T-helper 2 cell (primary cell): ENCODE data around the gene PSENEN.

Experiments used
- DNase-seq, 5 experiments: peaks; one replicate each; pipeline versions ENCODE4 v3.0.0 to v3.0.0-alpha.2; 2012 to 2022

PSENEN gene

GRCh38 chr19:35734273-35734672, 11.2 kb upstream of the PSENEN start:
- DNase-seq: no peak

GRCh38 chr19:35734889-35735288, 10.6 kb upstream of the PSENEN start:
- no peak for DNase-seq

GRCh38 chr19:35736913-35737886, 8.3 kb upstream of the PSENEN start:
- no peak for DNase-seq

DNA sequence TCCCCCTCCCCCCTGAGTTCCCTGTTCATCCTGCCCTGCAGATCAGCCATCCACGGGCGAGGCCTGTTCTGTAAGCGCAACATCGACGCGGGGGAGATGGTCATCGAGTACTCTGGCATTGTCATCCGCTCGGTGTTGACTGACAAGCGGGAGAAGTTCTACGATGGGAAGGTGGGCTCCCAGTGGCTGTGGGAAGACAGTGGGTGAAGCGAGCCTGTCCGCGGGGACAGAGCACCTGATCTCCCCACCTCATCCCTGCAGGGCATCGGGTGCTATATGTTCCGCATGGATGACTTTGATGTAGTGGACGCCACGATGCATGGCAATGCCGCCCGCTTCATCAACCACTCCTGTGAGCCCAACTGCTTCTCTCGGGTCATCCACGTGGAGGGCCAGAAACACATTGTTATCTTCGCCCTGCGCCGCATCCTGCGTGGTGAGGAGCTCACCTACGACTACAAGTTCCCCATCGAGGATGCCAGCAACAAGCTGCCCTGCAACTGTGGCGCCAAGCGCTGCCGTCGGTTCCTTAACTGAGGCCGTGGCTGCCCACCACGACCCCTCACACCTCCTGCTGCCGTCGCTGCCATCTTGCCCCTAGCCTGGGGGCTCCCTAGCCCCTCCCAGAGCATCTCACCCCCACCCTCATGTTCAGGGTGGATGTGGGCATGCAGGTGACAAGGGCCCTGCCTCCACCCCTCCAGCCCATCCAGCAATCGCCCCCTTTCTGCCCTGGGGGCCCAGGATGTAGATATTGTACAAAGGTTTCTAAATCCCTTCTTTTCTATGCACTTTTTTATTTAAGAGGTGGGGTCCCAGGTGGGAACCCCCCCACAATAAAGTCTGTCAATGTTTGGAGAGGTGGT, 7.2 kb upstream of the PSENEN start:
- DNase-seq: no peak

- no peak for DNase-seq
Measured at GRCh38 chr19:35738887-35739229, 6.6 kb upstream of the PSENEN start.

GRCh38 chr19:35739275-35740107, 6.0 kb upstream of the PSENEN start:
- no peak for DNase-seq

- no peak for DNase-seq
Measured at GRCh38 chr19:35740108-35740422, 5.4 kb upstream of the PSENEN start.

- DNase-seq: peak; percentile 88 to 97 (median 94)
Measured at GRCh38 chr19:35740423-35741202, 4.8 kb upstream of the PSENEN start.

DNA sequence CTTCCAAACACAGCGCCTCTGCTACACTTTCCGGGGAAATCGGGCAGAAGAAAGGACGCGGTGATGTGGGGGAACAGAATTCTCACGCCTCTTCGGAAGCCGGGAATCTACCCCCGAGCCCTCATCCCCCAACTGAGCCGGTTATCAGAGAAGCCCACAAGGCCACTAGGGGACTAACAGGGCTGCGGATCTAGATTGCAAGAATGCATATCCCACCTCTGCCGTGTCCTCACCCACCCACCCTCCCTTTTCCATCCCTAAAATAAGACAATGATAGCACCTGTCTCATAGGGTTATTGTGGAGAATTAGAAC, 4.3 kb upstream of the PSENEN start:
- DNase-seq: no peak

- peak in 4 of 5 experiments; percentile 49 to 88 (median 57) for DNase-seq
Measured at GRCh38 chr19:35742121-35742724, 3.2 kb upstream of the PSENEN start, which contains the start of gene IGFLR1. Gene IGFLR1, minus strand, starts transcription at chr19:35742452. Its CDS starts 1,272 bp downstream, at chr19:35741180.

DNA sequence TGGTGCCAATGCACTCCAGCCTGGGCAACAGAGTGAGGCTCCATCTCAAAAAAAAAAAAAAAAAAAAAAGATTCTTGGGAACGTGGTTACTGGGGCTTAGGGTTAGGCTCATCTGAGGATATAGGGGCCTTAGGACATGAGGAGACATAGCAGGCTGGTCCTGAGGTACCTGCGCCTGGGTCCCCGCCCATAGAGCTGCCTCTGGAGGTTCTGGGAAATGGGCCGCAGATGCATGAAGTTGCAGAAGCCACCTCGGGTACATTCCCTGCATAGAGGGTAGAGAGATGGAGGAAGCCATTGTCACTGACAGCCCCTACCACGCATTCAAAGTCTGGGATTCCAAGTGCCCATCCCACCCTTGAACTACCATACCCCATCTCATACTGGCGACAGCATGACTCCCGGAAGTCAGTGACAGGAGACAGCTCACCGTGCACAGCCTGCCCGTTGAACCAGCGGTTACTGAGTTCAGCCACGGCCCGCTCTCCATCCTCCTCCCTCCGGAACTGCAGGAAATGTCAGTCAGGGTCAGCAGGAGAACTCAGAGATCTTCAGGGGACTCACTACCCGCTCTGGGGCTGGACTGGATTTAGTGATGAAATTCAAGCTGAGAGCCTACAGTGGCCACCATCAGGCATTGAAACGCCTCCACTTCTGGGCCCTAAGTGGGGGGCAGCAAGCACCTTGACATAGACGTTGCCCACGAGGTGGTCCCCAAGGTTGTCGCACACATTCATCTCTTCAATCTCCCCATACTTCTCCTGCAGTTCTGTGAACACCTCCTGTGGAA, 1.6 kb upstream of the PSENEN start:
- DNase-seq: no peak

DNA sequence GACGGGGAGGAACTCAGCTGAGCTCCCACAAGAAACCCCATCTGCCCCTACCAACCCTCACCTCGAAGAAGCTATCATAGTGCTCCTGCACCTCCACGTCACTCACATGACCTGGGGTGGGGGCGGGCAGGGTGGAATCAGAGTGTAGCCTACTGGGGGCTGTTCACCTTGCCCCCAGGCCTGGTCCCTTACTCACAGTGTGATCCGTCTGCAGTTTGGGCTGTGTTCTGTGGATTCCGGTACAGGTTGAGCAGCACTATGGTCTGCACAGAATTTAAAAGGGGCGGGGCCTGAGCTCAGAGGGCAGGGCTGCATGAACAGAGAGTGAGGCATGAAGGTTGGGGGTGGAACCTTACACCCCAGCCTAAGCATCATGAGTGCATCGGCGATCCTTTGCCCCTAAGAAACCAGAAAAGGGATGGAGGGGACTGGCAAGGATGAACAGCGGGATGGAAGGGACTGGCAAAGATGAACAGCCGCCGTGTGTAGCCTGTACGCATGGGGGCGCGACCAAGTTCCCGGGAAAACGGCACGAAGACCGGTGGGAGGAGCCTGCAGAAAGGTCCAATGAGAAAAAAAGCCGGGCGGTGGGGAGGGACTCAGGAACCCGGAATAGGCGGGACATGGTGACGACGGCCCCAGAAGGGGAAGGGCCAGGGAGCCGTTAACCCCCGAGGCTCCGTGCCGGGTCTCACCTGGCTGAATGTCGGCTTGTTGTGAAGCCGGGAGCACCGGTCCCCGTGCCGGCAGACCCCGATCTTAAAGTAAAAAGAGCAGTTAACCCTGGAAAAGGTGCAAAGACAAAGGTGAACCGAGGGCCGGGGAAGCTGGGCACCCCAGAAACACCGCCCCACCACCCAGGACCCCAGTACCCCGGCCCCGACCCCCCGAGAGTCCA, 772 bp upstream of the PSENEN start:
- DNase-seq: peak; percentile 78 to 96 (median 91)

DNA sequence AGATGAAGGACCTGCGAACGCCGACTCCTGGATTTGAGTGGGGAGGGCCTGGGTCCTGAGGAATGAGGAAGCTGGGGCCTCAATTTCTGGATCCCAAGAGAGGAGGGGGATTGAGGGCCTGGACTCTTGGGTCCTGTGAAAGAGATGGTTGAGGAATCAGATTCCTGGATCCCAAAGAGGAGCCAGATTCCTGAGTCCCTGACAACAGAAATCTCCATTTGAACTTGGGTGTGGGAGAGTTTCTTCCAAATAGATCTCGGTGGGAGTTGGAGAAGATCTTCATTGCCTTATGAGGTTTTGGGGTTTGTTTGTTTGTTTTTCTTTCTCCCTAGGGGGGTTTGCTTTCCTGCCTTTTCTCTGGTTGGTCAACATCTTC, 624 bp downstream of the PSENEN start:
- DNase-seq: no peak

GRCh38 chr19:35746531-35746930, 1.1 kb downstream of the PSENEN start:
- no peak for DNase-seq

GRCh38 chr19:35748106-35749020, 2.9 kb downstream of the PSENEN start, which contains the start of gene LIN37:
Gene LIN37, plus strand, starts transcription at chr19:35748576. Its CDS starts 149 bp downstream, at chr19:35748725.
- DNase-seq: peak; percentile 96 to 99 (median 98)

DNA sequence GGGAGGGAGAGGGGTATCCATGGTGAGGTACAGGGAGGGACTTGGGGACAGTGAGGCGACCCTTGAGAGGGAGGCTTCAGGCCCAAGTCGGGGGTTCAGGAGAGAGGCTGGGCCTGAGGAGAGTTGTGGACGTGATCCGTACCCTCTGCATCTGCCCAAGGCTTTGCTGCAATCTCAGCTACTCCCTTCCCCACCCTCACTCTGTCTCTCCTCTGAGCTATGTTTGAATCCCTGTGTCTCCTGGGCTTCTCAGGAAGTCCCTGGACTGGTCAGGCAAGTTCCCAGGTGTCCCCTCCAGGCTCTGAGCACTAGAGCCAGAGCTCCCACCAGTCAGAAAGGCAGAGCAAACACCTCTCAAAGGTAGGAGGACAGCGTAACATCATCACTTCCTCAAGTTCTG, 4.7 kb downstream of the PSENEN start:
- no peak for DNase-seq

DNA sequence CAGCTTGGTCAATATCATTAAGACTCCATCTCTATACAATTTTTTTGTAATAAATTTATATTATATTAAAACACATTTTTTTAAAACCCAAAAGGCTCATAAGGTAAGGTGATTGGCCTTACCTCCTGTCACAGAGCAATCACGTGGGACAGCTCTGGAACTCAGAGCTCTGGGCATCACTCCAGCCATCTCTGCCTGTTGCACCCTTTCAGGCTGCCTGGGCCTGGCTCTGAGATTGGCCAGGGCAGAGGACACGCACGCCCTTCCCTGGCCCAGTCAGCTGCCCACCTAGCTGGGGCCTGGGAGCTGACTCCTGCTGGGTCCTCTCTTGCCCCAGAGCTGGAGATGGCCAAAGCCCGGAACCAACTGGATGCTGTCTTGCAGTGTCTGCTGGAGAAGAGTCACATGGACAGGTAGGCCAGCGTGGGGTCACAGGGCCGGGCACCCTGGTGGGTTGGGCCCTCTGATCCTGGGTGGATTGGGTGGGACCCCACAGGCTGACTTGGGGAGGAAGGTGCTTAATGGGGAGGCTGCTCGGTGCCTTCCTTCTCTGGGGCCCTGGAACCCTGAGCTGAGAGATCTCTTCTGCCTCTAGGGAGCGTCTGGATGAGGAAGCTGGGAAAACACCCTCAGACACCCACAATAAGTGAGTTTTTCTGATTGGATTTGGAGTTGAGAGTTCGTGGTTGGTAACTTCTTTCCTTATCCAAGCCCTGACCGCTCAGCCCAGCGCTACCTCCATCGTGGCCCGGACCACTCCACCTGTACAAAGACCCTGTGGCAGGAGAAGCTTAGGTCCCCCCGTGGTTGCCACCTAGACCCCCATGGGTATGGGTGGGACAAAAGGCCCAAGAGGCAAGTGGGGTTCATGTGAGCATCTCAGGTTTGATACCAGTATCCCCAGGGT, 6.6 kb downstream of the PSENEN start:
- DNase-seq: no peak
